Measurements from ENCODE around the gene SYT11. TPM values are rescaled to one million over a fixed set of nuclear protein-coding genes. Genes with fewer than 3 reads are reported as not detected.
"Not testable (repeated sequence)": the region's sequence is repeated elsewhere in the genome, so short reads cannot be mapped to it uniquely, and the experiment has no call there.

SYT11 gene
- total RNA-seq, 1 donor from 2014 or later, result 6.3 TPM

DNA sequence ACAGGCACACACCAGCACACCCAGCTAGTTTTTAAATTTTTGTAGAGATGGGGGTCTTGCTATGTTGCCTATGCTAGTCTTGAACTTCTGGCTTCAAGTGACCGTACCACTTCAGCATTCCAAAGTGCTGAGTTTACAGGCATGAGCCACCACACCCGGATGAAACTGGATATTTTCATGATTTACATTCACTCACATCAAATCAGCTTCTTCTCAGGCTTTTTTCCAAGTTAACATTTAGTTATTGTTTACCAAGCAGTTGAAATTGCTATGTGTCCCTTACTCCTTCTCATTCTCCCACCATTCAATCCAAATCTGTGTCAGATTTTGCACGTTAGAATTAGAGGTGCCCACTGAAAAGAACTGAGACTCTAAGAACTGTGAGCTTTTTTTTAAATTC is 33.4 kb downstream of the SYT11 start:
- Histone ChIP-seq H2AFZ (replicated peaks) (no peak overlapping the region), H3F3A (ENCODE audit: low read depth) (peaks cover 6% of the 10 kb centered on the region), H3K79me2 (ENCODE audit: low read depth) (no peaks in the 10 kb centered on the region), H4K20me1 (ENCODE audit: low read depth) (no peaks in the 10 kb centered on the region), H3K4me2 (no peak overlapping the region), H3K4me1 (no peaks in the 10 kb centered on the region), H3K27me3 (no peaks in the 10 kb centered on the region), H3K4me3 (no peak overlapping the region), H3K9me3 (ENCODE audit: low read depth) (no peaks in the 10 kb centered on the region), H3K27ac (no peak overlapping the region), H3K9ac (no peak overlapping the region), H3K36me3 (no peaks in the 10 kb centered on the region)
- Mint-ChIP-seq H3K36me3 (peaks cover 10% of the 10 kb centered on the region), H3K9me3 (no peaks in the 10 kb centered on the region), H3K4me1 (no peaks in the 10 kb centered on the region), H3K4me3 (no peak overlapping the region), H3K27me3 (ENCODE audit: insufficient read depth, low read depth) (no peaks in the 10 kb centered on the region), H3K27ac (no peak overlapping the region)
- TF ChIP-seq, protein P1, sequence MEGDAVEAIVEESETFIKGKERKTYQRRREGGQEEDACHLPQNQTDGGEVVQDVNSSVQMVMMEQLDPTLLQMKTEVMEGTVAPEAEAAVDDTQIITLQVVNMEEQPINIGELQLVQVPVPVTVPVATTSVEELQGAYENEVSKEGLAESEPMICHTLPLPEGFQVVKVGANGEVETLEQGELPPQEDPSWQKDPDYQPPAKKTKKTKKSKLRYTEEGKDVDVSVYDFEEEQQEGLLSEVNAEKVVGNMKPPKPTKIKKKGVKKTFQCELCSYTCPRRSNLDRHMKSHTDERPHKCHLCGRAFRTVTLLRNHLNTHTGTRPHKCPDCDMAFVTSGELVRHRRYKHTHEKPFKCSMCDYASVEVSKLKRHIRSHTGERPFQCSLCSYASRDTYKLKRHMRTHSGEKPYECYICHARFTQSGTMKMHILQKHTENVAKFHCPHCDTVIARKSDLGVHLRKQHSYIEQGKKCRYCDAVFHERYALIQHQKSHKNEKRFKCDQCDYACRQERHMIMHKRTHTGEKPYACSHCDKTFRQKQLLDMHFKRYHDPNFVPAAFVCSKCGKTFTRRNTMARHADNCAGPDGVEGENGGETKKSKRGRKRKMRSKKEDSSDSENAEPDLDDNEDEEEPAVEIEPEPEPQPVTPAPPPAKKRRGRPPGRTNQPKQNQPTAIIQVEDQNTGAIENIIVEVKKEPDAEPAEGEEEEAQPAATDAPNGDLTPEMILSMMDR (IDR thresholded peaks at IDR 0.05), result no peak
- TF ChIP-seq EZH2 (IDR thresholded peaks at IDR 0.05) (no peak), EZH2phosphoT487 (IDR thresholded peaks at IDR 0.05) (no peak)
- DNase-seq (ENCODE audit: low spot score), result no peak

DNA sequence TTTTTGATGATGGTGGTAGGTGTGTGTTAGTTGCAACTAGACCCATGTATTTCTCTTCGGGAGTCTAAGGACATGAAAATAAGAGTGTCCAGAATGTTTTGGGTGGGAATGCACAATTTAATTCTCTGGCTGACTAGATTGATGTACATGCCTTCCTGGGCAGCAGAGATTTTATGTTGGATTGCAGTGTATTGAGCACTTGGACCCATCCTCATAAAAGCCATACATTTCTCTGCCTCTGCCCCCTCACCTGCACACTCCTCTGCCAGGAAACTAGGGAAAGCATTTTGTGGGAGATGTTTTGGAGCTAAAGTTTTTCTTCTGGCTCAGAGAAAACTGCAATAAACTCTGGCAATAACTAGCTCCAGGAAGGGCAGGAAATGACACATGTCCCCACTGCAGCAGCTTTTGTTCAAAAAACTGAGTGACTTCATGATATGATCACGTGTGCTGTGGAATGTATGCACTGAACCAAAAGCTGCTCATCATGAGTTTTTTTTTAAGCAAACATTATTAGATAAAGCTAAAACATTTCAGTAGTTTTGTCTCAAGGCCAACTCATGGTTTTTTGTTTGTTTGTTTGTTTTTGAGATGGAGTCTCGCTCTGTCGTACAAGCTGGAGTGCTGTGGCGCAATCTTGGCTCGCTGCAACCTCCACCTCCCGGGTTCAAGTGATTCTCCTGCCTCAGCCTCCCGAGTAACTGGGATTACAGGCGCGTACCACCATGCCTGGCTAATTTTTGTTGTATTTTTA is 34.2 kb downstream of the SYT11 start:
- H3K9me3 ChIP-seq (ENCODE audit: low read depth), result no peaks in the 10 kb centered on the region
- DNase-seq (ENCODE audit: low spot score), result no peak
- H3K36me3 ChIP-seq, result no peaks in the 10 kb centered on the region
- H3K4me2 ChIP-seq, result no peak overlapping the region
- H3K4me3 Mint-ChIP-seq, result no peak overlapping the region
- H3K27me3 ChIP-seq, result no peaks in the 10 kb centered on the region
- H4K20me1 ChIP-seq (ENCODE audit: low read depth), result no peaks in the 10 kb centered on the region
- no peak overlapping the region for H2AFZ ChIP-seq (replicated peaks)
- H3K27me3 Mint-ChIP-seq (ENCODE audit: insufficient read depth, low read depth), result no peaks in the 10 kb centered on the region
- no peak overlapping the region for H3K4me3 ChIP-seq
- peaks cover 6% of the 10 kb centered on the region for H3F3A ChIP-seq (ENCODE audit: low read depth)
- H3K79me2 ChIP-seq (ENCODE audit: low read depth), result no peaks in the 10 kb centered on the region
- H3K27ac Mint-ChIP-seq, result no peak overlapping the region
- H3K4me1 ChIP-seq, result no peaks in the 10 kb centered on the region
- H3K27ac ChIP-seq, result no peak overlapping the region
- no peaks in the 10 kb centered on the region for H3K4me1 Mint-ChIP-seq
- no peaks in the 10 kb centered on the region for H3K9me3 Mint-ChIP-seq
- TF ChIP-seq EZH2phosphoT487 (IDR thresholded peaks at IDR 0.05) (no peak), EZH2 (IDR thresholded peaks at IDR 0.05) (no peak)
- TF ChIP-seq, protein P1 (IDR thresholded peaks at IDR 0.05), result no peak
- peaks cover 12% of the 10 kb centered on the region for H3K36me3 Mint-ChIP-seq
- no peak overlapping the region for H3K9ac ChIP-seq

DNA sequence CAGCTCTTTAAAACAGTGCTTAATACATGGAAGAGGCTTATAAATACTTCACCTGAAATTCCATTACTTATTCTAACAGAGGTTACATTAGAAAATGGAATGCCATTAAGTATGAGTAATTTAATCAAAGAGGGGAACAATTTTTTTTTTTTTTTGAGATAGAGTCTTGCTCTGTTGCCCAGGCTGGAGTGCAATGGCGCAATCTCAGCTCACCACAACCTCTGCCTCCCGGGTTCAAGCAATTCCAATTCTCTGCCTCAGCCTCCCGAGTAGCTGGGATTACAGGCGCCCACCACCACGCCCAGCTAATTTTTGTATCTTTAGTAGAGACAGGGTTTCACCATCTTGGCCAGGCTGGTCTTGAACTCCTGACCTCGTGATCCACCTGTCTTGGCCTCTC is 36.2 kb downstream of the SYT11 start:
- not testable (repeated sequence) for H3K27me3 ChIP-seq; H2AFZ ChIP-seq (replicated peaks); H3K27ac ChIP-seq; H3K27me3 Mint-ChIP-seq (ENCODE audit: insufficient read depth, low read depth); H3K4me3 ChIP-seq; H3K9me3 Mint-ChIP-seq; H3K4me1 ChIP-seq; H3K79me2 ChIP-seq (ENCODE audit: low read depth); H3K4me3 Mint-ChIP-seq; H3K4me1 Mint-ChIP-seq; H3K4me2 ChIP-seq; DNase-seq (ENCODE audit: low spot score); H3K27ac Mint-ChIP-seq; H4K20me1 ChIP-seq (ENCODE audit: low read depth); H3K9me3 ChIP-seq (ENCODE audit: low read depth); H3K9ac ChIP-seq
- peaks cover 11% of the 10 kb centered on the region for H3F3A ChIP-seq (ENCODE audit: low read depth)
- H3K36me3 ChIP-seq, result peaks cover 11% of the 10 kb centered on the region
- peaks cover 14% of the 10 kb centered on the region for H3K36me3 Mint-ChIP-seq

DNA sequence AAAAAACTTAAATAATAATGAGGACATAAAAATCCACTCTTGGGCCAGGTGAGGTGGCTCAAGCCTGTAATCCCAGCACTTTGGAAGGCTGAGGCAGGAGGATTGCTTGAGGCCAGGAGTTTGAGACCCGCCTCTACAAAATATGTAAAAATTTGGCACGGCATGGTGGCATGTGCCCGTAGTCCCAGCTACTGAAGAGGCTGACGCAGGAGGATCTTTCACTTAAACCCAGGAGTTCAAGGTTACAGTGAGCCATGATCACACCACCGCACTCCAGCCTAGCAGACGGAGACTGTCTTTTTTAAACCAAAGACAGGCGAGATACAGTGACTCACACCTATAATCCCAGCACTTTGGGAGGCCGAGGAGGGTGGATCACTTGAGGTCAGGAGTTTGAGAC is 37.1 kb downstream of the SYT11 start:
- H3K4me2 ChIP-seq; H3K4me3 Mint-ChIP-seq; H3K27ac ChIP-seq; H3K4me1 ChIP-seq; H3K4me3 ChIP-seq; H3K9me3 Mint-ChIP-seq; H3K79me2 ChIP-seq (ENCODE audit: low read depth); H2AFZ ChIP-seq (replicated peaks); H3K27me3 Mint-ChIP-seq (ENCODE audit: insufficient read depth, low read depth); H4K20me1 ChIP-seq (ENCODE audit: low read depth); H3K27ac Mint-ChIP-seq; H3K9ac ChIP-seq; H3K4me1 Mint-ChIP-seq; H3K9me3 ChIP-seq (ENCODE audit: low read depth); H3K27me3 ChIP-seq; DNase-seq (ENCODE audit: low spot score): not testable (repeated sequence)
- H3K36me3 Mint-ChIP-seq, result peaks cover 14% of the 10 kb centered on the region
- Histone ChIP-seq H3F3A (ENCODE audit: low read depth) (peaks cover 11% of the 10 kb centered on the region), H3K36me3 (peaks cover 11% of the 10 kb centered on the region)

Data from neural progenitor cell (in vitro differentiated cells).